ENCODE results near the gene COL26A1. TPM values are rescaled to one million over a fixed set of nuclear protein-coding genes. Genes with fewer than 3 reads are reported as not detected.
A peak's percentile ranks its signal among the peaks of the same experiment; 100 is the strongest.

Gene COL26A1
- total RNA-seq, 4 donors from 2014 or later = not detected

GRCh38 chr7:101598422-101598985 is 235.8 kb downstream of the COL26A1 start:
- ATAC-seq = no peak
- H3K4me1 ChIP-seq = peaks cover 0 to 4% of the 10 kb centered on the region in 2 donors
- no peak overlapping the region for H3K27ac ChIP-seq
- no peaks in the 10 kb centered on the region for H3K36me3 ChIP-seq
- in situ Hi-C loops (cut with MboI; ENCODE audit: low sequenced_read_pairs in 4 of 4) (no loop called here), intact Hi-C loops (cut with DNase I; ENCODE audit: low total_unique reads) (no loop called here)
- no peak overlapping the region for H3K4me3 ChIP-seq
- no peak for DNase-seq
- H3K9me3 ChIP-seq = no peaks in the 10 kb centered on the region
- H3K27me3 ChIP-seq = no peaks in the 10 kb centered on the region
- TF ChIP-seq CTCF (IDR thresholded peaks at IDR 0.05 in 4 of 5, conservative IDR thresholded peaks at IDR 0.05 in 1 of 5) (no peak), POLR2A (IDR thresholded peaks at IDR 0.05) (no peak)

- ATAC-seq = no peak
- Histone ChIP-seq H3K36me3 (no peaks in the 10 kb centered on the region), H3K9me3 (no peaks in the 10 kb centered on the region), H3K4me1 (peaks cover 0 to 4% of the 10 kb centered on the region in 2 donors), H3K4me3 (no peak overlapping the region), H3K27ac (peak overlapping the region in 1 of 4 donors; percentile 9), H3K27me3 (no peaks in the 10 kb centered on the region)
- TF ChIP-seq CTCF (IDR thresholded peaks at IDR 0.05 in 4 of 5, conservative IDR thresholded peaks at IDR 0.05 in 1 of 5) = no peak
- TF ChIP-seq POLR2A (IDR thresholded peaks at IDR 0.05) = no peak
- intact Hi-C loops (cut with DNase I; ENCODE audit: low total_unique reads) = no loop called here
- in situ Hi-C loops (cut with MboI; ENCODE audit: low sequenced_read_pairs in 4 of 4) = no loop called here
- DNase-seq = no peak
These were observed 236.5 kb downstream of the COL26A1 start for GRCh38 chr7:101598986-101599771.

GRCh38 chr7:101599787-101600186 is 237.1 kb downstream of the COL26A1 start:
- in situ Hi-C loops (cut with MboI; ENCODE audit: low sequenced_read_pairs in 4 of 4) = no loop called here
- intact Hi-C loops (cut with DNase I; ENCODE audit: low total_unique reads) = loop anchor here (5.0 to 10.0 kb wide), 2 partner anchors 88 to 635 kb away; no protein-coding TSS in a partner anchor
- no peaks in the 10 kb centered on the region for H3K27me3 ChIP-seq
- H3K36me3 ChIP-seq = no peaks in the 10 kb centered on the region
- peaks cover 0 to 4% of the 10 kb centered on the region in 2 donors for H3K4me1 ChIP-seq
- DNase-seq (no peak), ATAC-seq (no peak)
- no peak for TF ChIP-seq POLR2A (IDR thresholded peaks at IDR 0.05)
- TF ChIP-seq CTCF (IDR thresholded peaks at IDR 0.05 in 4 of 5, conservative IDR thresholded peaks at IDR 0.05 in 1 of 5) = no peak
- H3K4me3 ChIP-seq = no peak overlapping the region
- H3K9me3 ChIP-seq = no peaks in the 10 kb centered on the region
- H3K27ac ChIP-seq = peak overlapping the region in 1 of 4 donors; percentile 9

GRCh38 chr7:101602082-101602481 is 239.4 kb downstream of the COL26A1 start:
- intact Hi-C loops (cut with DNase I; ENCODE audit: low total_unique reads) = loop anchor here (1.0 to 10.0 kb wide), 4 partner anchors 85 to 670 kb away; no protein-coding TSS in a partner anchor
- no peak for TF ChIP-seq CTCF (IDR thresholded peaks at IDR 0.05 in 4 of 5, conservative IDR thresholded peaks at IDR 0.05 in 1 of 5)
- no peak for TF ChIP-seq POLR2A (IDR thresholded peaks at IDR 0.05)
- ATAC-seq (peak in 1 of 2 donors; percentile 20), DNase-seq (no peak)
- no peaks in the 10 kb centered on the region for H3K9me3 ChIP-seq
- H3K4me1 ChIP-seq = peaks cover 0 to 4% of the 10 kb centered on the region in 2 donors
- H3K36me3 ChIP-seq = no peaks in the 10 kb centered on the region
- in situ Hi-C loops (cut with MboI; ENCODE audit: low sequenced_read_pairs in 4 of 4) = no loop called here
- no peaks in the 10 kb centered on the region for H3K27me3 ChIP-seq
- H3K4me3 ChIP-seq = no peak overlapping the region
- H3K27ac ChIP-seq = no peak overlapping the region

Data from gastrocnemius medialis (tissue), 4 donors.